Progenitor cell of endocrine pancreas (in vitro differentiated cells): ENCODE data around the gene GRIK2. TPM values are rescaled to one million over a fixed set of nuclear protein-coding genes. Genes with fewer than 3 reads are reported as not detected.

ENCODE experiments used
- DNase-seq: peaks from one replicate; pipeline ENCODE4 v3.0.0; 2021; ENCODE audit warnings: low spot score; ENCODE audit not compliant: unreplicated experiment
- H3K27ac Mint-ChIP-seq: 2 replicates; pipeline ENCODE4 v1.8.0; 2021; ENCODE audit warnings: mild to moderate bottlenecking, moderate library complexity, mixed read lengths
- H3K27me3 Mint-ChIP-seq: 2 replicates; pipeline ENCODE4 v1.8.0; 2021; ENCODE audit warnings: mixed read lengths
- H3K36me3 Mint-ChIP-seq: 2 replicates; pipeline ENCODE4 v1.8.0; 2022; ENCODE audit warnings: mixed read lengths; ENCODE audit not compliant: insufficient read depth
- H3K4me1 Mint-ChIP-seq: 2 replicates; pipeline ENCODE4 v1.8.0; 2021; ENCODE audit warnings: low read depth, mixed read lengths
- H3K4me3 Mint-ChIP-seq: 2 replicates; pipeline ENCODE4 v1.8.0; 2021; ENCODE audit warnings: low read depth, mild to moderate bottlenecking, moderate library complexity, mixed read lengths
- H3K9me3 Mint-ChIP-seq: 2 replicates; pipeline ENCODE4 v1.8.0; 2021; ENCODE audit warnings: low read depth, mixed read lengths
- total RNA-seq: library from RNA; stranded (reverse); gene quantifications from 2 replicates; pipeline ENCODE4 v1.2.1, GENCODE V29; 2021
- TF ChIP-seq, protein P1 (sequence below): fragments of 200-600 bp; sonication (generic); IDR thresholded peaks from one replicate; pipeline ENCODE4 v1.5.0; 2021; ENCODE audit warnings: antibody characterized with exemption, mild to moderate bottlenecking; ENCODE audit not compliant: unreplicated experiment

Gene GRIK2
- total RNA-seq, 1 donor from 2014 or later, result 6.3 TPM

DNA sequence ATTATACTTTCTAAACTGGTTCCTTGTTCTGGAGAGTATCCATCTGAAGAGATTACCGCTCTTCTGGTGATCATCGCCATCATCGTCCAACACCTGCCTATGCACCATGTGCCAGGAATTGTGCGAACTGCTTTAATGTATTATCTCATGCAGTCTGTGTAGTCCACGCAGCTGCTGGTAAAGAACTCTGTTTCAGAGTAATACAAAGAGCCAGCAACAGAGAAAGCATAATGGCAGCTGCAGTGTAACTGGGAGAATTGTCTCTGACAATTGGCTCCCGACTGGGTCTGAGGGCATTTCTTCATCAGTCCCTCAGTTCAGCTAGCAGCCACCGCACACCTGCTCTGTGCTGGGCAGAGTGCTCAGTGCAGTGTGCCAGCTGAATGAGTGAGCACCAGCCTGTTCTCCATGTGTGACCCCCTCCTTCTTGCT, 383.4 kb downstream of the GRIK2 start:
- TF ChIP-seq, protein P1, sequence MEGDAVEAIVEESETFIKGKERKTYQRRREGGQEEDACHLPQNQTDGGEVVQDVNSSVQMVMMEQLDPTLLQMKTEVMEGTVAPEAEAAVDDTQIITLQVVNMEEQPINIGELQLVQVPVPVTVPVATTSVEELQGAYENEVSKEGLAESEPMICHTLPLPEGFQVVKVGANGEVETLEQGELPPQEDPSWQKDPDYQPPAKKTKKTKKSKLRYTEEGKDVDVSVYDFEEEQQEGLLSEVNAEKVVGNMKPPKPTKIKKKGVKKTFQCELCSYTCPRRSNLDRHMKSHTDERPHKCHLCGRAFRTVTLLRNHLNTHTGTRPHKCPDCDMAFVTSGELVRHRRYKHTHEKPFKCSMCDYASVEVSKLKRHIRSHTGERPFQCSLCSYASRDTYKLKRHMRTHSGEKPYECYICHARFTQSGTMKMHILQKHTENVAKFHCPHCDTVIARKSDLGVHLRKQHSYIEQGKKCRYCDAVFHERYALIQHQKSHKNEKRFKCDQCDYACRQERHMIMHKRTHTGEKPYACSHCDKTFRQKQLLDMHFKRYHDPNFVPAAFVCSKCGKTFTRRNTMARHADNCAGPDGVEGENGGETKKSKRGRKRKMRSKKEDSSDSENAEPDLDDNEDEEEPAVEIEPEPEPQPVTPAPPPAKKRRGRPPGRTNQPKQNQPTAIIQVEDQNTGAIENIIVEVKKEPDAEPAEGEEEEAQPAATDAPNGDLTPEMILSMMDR, result no peak
- Mint-ChIP-seq H3K4me1 (no peaks in the 10 kb centered on the region), H3K27ac (no peak overlapping the region), H3K36me3 (no peaks in the 10 kb centered on the region), H3K27me3 (no peaks in the 10 kb centered on the region), H3K4me3 (no peak overlapping the region), H3K9me3 (no peaks in the 10 kb centered on the region)
- DNase-seq, result no peak

DNA sequence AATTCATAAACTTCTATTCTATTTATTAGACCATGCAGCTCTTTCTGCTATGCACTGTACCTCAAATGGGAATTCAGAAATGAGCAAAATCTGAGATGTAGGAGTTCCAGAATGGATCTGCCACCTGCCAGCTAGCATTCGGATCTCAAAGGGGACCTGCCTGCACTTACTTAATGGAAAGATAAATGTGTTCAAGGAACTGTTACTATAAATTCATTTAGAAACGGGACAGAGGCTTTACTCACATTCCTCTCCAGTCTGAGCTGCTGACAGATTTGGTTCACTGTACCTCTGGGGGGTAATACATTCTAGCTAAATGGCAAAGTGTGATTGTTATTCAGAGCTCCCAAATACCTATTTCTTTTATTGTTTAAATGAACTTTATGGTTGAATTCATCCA, 384.1 kb downstream of the GRIK2 start:
- no peak for DNase-seq
- Mint-ChIP-seq H3K9me3 (no peaks in the 10 kb centered on the region), H3K4me1 (no peaks in the 10 kb centered on the region), H3K36me3 (no peaks in the 10 kb centered on the region), H3K27me3 (no peaks in the 10 kb centered on the region), H3K4me3 (no peak overlapping the region), H3K27ac (no peak overlapping the region)
- TF ChIP-seq, protein P1, result no peak

DNA sequence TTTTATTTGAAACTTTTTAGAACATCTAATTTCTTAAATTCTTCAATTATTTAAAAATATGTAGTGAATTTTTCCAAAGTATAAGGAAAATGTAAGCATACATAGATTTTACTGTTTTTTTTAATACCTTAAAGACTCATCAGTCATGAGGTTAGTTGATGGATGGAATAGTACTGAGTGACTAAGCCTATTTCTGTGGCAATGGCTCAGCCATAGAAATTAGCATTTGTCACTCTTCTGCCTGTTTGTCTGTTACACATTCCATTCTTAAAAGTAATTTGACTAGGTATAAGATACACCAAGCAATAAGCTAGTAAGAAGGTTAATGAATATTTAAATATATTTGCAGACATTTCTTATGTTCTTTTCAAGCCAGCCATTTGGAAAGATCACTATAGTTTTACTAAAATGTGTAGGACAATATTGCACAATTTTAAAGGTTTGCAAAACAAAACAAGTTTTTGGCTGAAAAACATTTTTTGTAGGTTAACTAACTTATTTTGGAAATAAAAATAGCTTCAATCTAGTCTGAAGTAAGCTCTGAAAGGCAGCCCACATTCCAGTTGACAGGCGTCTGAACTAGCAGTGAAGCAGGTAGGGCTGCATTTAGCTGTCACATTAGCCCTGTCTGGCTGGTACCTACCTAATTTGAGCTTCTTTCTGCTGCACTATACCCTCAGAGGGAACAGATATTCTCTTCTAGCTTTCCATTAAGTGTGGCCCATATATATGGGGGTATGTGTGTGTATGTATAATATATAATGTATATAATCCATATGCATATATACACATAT, 385.7 kb downstream of the GRIK2 start:
- H3K36me3 Mint-ChIP-seq, result no peaks in the 10 kb centered on the region
- TF ChIP-seq, protein P1, result no peak
- DNase-seq, result no peak
- H3K4me3 Mint-ChIP-seq, result no peak overlapping the region
- H3K27ac Mint-ChIP-seq, result no peak overlapping the region
- no peaks in the 10 kb centered on the region for H3K27me3 Mint-ChIP-seq
- H3K4me1 Mint-ChIP-seq, result no peaks in the 10 kb centered on the region
- H3K9me3 Mint-ChIP-seq, result peaks cover 4% of the 10 kb centered on the region

DNA sequence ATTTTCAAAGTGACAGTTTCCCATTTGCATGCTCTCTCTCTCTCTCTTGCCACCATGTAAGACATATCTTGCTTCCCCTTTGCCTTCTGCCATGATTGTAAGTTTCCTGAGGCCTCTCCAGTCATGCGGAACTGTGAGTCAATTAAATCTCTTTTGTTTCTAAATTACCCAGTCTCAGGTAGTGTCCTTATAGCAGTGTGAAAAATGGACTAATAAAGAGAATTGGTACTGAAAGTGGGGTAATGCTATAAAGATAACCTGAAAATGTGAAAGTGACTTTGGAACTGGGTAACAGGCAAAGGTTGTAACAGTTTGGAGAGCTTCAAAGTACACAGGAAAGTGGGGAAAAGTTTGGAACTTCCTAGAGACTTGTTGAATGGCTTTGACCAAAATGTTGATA, 389.8 kb downstream of the GRIK2 start:
- H3K4me3 Mint-ChIP-seq, result no peak overlapping the region
- TF ChIP-seq, protein P1, result no peak
- H3K36me3 Mint-ChIP-seq, result no peaks in the 10 kb centered on the region
- peaks cover 1% of the 10 kb centered on the region for H3K4me1 Mint-ChIP-seq
- no peak for DNase-seq
- peaks cover 16% of the 10 kb centered on the region for H3K9me3 Mint-ChIP-seq
- no peak overlapping the region for H3K27ac Mint-ChIP-seq
- no peaks in the 10 kb centered on the region for H3K27me3 Mint-ChIP-seq

- no peaks in the 10 kb centered on the region for H3K27me3 Mint-ChIP-seq
Observed at GRCh38 chr6:101784094-101784493, 390.6 kb downstream of the GRIK2 start.

More at GRCh38 chr6:101784094-101784493, 390.6 kb downstream of the GRIK2 start:
- Mint-ChIP-seq H3K9me3 (peaks cover 16% of the 10 kb centered on the region), H3K4me3 (no peak overlapping the region), H3K36me3 (no peaks in the 10 kb centered on the region), H3K4me1 (peaks cover 1% of the 10 kb centered on the region), H3K27ac (no peak overlapping the region)
- TF ChIP-seq, protein P1, result no peak
- no peak for DNase-seq
